T-helper 2 cell (primary cell): ENCODE measurements around the gene LRP10.

Experiments
- DNase-seq, 5 experiments: peaks; one replicate each; pipeline versions ENCODE4 v3.0.0 to v3.0.0-alpha.2; 2012 to 2022

LRP10 gene

GRCh38 chr14:22865424-22866405 is 5.8 kb upstream of the LRP10 start:
- no peak for DNase-seq

GRCh38 chr14:22866874-22867273 is 4.7 kb upstream of the LRP10 start:
- no peak for DNase-seq

GRCh38 chr14:22870811-22871223 is 723 bp upstream of the LRP10 start:
- DNase-seq, result peak in 1 of 5 experiments; percentile 86

GRCh38 chr14:22872033-22872832 is 693 bp downstream of the LRP10 start:
- DNase-seq, result peak; percentile 47 to 64 (median 58)

- DNase-seq, result no peak
These were observed 1.4 kb downstream of the LRP10 start for GRCh38 chr14:22872833-22873520.

GRCh38 chr14:22875003-22875747 is 3.6 kb downstream of the LRP10 start:
- DNase-seq, result no peak

DNA sequence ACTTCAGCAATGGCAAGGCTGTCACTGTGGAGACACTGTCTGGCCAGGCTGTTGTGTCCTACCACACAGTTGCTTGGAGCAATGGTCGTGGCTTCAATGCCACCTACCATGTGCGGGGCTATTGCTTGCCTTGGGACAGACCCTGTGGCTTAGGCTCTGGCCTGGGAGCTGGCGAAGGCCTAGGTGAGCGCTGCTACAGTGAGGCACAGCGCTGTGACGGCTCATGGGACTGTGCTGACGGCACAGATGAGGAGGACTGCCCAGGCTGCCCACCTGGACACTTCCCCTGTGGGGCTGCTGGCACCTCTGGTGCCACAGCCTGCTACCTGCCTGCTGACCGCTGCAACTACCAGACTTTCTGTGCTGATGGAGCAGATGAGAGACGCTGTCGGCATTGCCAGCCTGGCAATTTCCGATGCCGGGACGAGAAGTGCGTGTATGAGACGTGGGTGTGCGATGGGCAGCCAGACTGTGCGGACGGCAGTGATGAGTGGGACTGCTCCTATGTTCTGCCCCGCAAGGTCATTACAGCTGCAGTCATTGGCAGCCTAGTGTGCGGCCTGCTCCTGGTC is 4.3 kb downstream of the LRP10 start:
- DNase-seq, result no peak

- DNase-seq, result no peak
These were observed 5.5 kb downstream of the LRP10 start for GRCh38 chr14:22877000-22877501.

DNA sequence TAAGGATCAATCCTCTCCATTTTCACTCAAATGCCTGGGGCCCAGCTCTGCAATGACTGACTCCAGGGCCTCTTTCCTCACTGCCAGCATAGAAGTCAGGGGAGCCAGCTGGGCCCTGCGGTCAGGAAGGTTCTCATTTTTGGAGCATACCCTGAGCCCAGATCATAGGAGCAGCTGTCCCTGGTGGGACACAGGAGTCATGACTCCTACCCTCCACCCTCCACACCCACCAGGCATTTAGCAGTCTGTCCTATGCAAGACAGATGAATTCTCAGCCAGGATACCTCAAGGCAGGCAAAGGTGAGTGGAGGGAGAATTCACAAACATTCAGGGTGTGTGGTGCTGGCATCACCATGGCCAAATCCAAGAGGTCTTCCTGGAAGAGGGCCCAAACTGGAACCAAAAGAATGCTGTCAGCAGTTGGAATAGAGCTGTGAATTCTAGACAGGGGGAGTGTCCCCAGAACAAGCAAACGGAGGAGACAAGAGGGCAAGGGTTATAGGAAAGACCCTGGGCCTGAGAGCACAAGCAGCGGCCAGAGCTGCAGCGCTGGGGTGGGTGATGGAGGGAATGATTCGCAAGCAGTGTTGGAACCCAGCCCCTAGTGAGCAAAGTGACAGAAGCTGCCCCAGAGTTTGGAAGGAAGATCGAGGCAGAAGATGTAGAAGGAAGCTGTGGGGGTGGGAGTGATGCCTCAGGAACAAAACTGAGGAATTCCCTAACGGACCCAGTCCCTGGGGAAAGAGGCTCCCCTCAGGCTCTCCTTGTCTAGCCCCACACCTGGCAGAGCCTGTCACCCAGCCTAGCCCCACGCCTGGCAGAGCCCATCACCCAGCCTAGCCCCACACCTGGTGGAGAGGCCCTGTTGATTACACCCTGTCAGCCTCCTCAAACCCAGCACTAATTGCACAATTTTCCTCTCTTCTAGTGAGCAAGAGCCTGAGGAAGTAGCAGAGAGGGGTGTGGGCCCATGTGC is 7.0 kb downstream of the LRP10 start:
- no peak for DNase-seq

DNA sequence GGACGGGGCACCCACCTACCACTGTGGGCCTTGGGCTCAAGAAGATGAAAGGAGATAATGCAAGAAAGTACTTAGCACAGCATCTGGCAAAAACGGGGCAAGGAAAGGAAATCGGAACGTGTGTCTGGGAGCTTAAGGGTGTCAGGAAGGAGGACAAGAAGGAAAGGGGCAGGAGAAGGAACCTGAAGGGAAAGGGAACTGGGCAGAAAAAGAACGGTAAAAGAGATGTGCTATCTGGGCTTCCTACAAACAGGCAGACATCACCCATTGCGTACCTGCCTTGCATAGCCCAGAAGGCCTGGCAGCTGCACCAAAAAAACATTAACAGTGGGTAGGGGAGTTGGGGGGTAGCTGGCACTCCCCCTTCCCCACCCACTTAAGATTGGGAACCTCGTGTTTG is 10.5 kb downstream of the LRP10 start:
- no peak for DNase-seq

- DNase-seq, result peak in 2 of 5 experiments; percentile 24 to 33
These were observed 11.1 kb downstream of the LRP10 start for GRCh38 chr14:22882529-22883172.

- no peak for DNase-seq
These were observed 11.8 kb downstream of the LRP10 start, which contains the start of gene REM2 for GRCh38 chr14:22883173-22883976. REM2 (plus strand) TSS chr14:22883222; CDS start chr14:22883288, 66 bp downstream.

- DNase-seq, result no peak
These were observed 12.7 kb downstream of the LRP10 start for GRCh38 chr14:22884076-22884737.

DNA sequence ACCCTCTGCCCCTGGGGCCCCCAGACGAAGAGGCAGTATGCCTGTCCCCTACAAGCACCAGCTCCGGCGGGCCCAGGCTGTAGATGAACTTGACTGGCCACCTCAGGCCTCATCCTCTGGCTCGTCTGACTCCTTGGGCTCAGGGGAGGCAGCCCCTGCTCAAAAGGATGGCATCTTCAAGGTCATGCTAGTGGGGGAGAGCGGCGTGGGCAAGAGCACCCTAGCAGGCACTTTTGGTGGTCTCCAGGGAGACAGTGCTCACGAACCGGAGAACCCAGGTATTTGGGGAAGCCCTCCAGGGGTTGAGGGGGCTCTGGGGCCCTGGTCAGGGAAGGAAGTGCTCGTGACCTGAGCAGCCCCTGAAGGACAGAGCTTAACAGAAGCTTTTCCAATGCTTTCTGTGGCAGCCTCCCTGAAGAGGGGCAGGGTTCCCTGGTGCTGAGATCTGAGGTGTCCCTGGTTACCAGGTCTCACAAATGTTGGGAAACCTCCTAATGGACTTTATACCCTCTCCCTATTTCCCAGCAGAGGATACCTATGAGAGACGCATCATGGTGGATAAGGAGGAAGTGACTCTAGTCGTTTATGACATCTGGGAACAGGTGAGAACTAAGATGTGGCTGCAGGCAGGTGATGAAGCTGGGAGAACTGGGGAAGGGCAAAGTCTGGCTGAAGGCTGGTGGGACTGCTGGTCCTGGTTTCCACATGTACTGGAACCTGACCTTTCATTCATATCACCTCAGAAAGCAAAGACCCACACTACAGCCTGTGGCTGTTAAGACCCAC is 13.4 kb downstream of the LRP10 start:
- DNase-seq, result no peak

GRCh38 chr14:22885975-22886374 is 14.4 kb downstream of the LRP10 start:
- DNase-seq, result no peak

DNA sequence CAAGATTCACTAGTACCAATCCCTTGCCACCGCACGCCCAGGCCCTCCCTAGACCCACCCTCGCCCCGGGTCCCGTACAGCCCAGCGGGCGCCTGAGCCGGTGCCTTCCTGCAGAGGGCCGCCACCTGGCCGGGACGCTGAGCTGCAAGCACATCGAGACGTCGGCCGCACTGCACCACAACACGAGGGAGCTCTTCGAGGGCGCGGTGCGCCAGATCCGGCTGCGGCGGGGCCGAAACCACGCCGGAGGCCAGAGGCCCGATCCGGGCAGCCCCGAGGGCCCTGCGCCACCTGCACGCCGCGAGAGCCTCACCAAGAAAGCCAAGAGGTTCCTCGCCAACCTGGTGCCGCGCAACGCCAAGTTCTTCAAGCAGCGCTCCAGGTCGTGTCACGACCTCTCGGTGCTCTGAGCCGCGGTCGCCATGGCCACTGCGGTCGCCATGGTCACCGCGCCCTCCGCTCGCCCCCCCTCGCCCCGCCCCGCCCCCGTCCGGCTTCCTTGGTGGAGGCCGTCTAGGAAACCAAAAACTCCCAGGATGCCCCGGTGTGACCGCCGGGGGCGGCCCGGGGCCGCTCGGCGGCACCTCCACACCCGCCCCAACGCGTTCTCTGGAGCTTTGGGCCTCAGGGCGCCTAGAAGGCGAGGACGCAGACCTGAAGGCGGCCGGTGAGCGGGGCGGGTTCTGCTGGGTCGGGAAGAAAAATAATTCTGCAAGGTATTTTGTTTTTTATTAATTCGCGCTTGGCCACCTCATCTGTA is 15.1 kb downstream of the LRP10 start:
- DNase-seq, result peak; percentile 60 to 84 (median 67)
